ENCODE measurements around the gene XRN2.

XRN2 gene

DNA sequence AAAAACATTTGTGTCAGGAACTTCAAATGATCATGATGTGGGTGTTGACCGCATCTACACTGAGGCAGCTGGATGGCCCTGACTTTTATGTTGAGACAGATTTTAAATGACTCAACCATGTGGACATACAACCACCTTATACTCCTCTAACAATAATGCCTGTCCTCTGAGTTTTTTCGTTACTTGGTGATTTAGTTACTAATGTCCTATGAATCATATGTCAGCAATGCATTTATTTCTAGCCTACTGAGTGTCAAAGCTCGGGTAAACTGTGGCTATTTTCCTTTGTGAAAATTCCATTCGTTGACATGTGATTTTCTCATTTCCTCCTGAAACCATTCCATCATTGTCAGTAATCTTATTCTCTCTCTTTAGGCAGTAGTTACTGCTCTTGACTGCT lies 133.1 kb downstream of the XRN2 start:
- DNase-seq = no peak

DNA sequence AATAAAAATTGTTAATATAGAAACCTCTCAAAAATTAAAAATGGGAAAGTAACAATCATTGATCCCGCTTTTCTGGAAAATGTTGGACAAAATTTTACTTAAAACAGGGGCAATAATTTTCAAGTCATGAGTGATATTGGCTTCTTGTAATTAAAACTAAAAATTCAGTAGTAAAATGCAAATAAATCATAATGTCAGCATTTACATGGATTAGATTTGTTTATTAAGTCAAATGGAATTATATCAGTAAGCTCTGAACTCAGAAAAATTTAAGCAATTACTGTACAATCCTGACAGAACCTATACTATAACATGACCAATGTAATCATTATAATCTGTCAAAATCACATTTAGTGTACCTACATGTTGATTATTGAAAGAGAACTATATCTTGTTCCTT lies 134.1 kb downstream of the XRN2 start:
- no peak for DNase-seq

DNA sequence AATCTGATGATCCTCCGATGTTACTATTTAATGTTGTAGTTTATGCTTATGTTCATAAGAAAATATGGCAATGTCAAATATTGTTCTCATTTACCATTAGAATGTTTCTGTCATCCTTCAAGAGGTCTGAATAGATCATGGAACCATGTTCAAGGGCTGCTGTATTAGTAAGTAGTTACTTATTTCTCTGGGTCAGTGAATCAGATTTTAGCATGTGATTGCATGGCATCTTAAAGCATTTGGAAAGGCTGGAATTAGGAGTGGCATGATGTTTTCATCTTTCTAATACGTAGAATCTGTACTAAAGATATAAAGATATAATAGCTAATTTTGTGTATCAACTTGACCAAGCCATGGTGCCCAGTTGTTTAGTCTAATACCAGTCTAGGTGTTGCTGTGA lies 134.7 kb downstream of the XRN2 start:
- DNase-seq = no peak
